A204.1 (cell line): ENCODE data around the gene ZFAND2B.

Experiments used
- FAIRE-seq: peaks from 2 replicates; lab custom pipeline; 2012; peaks lifted over from hg19 to GRCh38; lab: Jason Lieb, UNC

The ZFAND2B gene

DNA sequence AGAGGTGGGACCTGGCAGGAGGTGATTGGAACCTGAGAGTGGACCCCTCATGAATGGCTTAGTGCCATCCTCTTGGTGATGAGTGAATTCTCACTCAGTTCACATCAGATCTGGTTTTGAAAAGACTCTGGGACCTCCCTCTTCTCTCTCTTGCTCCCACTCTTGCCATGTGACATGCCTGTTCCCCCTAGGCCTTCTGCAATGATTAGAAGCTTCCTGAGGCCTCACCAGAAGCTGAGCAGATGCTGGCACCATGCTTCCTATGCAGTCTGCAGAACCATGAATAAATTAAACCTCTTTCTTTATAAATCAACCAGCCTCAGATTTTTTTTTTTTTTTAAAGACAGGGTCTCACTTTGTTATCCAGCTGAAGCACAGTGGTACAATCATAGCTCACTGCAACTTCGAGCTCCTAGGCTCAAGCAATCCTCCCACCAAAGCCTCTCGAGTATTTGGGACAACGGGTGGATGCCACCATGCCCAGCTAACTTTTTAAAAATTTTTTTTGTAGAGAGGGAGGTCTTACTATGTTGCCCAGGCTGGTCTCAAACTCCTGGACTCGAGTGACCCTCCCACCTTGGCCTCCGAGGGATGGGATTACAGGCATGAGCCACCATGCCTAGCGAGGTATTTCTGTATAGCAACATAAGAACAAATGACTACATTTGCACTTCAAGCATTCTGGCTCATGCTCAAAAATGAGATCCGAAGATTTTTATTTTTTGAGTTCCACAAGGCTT, 2.0 kb upstream of the ZFAND2B start:
- no peak for FAIRE-seq

GRCh38 chr2:219205165-219205538, 1.4 kb upstream of the ZFAND2B start:
- FAIRE-seq, result no peak

DNA sequence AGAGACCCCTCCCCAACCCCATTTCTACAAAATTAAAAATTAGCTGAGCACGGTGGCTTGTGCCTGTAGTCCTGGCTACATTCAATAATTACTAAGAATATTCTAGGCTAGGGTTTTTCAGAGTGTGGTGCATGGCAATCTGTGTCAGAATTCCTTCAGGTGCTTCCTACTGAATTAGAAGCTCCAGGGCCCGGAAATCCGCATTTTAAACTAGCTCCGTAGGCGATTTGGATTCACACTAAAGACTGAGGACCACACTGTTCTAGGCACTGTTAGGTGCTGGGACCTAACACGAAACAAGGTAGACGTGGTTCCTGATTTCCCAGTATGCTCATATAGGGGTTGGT, 628 bp upstream of the ZFAND2B start:
- FAIRE-seq, result no peak

DNA sequence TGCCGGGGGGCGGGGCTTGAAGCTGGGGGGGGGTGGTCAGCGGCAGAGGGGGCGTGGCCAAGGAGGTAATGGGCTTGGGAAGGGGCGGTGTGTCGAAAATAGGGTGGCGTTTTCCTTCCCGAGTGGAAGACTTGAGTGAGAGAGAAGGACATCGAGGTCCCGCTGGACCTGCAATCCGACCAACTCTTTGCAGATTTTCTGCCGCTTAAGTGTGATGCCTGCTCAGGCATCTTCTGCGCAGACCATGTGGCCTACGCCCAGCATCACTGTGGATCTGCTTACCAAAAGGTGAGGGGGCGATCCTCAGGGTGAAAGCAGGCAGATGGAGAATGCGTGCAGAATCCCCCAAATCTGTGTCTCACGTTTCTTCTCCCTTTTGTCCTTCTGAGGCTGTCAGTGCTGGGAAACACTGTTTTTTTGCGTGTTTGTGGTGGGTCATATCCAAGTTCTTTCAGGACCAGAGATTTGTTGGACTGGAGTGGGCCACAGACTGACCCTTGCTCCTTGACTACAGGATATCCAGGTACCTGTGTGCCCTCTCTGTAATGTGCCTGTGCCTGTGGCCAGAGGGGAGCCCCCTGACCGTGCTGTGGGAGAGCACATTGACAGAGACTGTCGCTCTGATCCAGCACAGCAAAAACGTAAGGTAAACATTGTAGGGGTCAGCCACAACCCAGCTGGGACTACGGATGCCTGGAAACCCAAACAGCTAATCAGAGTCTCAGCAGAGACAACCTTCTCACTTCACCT, 727 bp downstream of the ZFAND2B start:
- FAIRE-seq, result no peak

GRCh38 chr2:219207884-219208740, 1.5 kb downstream of the ZFAND2B start:
- FAIRE-seq, result no peak

- FAIRE-seq, result no peak
These were observed 2.9 kb downstream of the ZFAND2B start for GRCh38 chr2:219209236-219210195.

DNA sequence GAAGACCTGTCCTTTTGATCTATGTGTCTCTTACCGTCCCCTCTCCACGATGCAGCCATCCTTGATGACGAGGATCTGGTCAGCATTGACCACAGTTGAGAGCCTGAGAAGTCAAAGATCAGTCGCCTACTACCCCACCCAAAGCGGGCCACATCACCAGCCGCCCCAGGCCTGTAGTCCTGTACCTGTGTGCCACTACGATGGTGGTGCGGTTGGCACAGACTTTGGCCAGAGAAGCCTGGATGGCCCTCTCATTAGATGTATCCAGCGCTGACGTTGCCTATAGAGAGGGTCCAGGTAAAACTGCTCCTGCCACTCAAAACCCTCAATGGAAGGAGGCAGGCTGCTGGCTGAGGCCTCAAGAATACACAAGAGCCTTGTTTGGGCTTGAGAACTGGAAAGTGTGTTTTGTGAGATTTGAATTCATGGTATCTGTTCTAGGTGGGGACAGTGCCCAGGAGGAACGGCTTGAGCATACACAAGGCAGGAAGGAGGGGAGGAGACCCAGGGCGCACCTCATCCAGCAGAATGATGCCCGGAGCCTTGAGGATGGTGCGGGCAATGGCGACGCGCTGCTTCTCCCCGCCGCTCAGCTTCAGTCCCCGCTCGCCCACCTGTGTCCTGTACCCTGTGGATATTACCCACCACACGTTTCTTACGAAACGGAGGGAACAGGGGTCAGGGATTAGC, 3.8 kb downstream of the ZFAND2B start:
- FAIRE-seq, result no peak

DNA sequence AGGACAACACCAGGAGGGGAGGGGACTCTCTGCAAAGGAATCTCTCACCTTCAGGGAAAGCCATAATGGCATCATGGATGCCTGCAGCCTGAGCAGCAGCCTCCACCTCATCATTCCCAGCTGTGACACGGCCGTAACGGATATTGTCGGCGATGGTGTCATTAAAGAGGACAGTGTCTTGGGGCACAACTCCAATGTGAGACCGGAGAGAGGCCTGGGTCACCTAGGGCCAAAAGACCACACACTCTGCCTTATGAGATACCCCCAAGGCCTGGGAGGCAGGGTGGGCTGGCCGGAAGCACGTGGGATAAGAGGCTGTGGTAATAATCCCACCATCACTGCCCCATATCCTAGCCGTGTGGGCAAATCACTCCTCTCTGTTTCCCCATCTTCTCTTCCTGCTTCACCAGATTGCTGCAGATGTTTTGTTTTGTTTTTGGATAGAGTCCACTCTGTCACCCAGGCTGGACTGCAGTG, 4.3 kb downstream of the ZFAND2B start:
- FAIRE-seq, result no peak

DNA sequence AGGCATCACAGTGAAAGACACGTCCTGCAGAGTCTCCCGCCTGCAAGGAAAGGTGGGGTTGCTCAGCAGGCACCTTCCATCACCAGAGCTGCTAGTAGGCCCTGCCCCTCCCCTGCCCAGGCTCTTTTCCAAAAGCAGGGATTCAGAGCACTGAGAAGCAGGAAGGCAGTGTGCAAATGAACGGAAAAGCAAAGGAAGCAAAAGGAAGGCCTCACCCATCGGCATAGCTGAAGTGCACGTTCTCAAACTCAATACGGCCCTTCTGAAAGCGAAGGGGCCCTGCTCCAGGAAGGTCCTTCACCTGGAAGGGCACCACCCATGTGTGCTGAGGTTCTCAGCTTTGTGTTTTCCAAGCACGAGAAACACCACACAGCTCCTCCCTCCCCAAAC, 6.4 kb downstream of the ZFAND2B start:
- no peak for FAIRE-seq

DNA sequence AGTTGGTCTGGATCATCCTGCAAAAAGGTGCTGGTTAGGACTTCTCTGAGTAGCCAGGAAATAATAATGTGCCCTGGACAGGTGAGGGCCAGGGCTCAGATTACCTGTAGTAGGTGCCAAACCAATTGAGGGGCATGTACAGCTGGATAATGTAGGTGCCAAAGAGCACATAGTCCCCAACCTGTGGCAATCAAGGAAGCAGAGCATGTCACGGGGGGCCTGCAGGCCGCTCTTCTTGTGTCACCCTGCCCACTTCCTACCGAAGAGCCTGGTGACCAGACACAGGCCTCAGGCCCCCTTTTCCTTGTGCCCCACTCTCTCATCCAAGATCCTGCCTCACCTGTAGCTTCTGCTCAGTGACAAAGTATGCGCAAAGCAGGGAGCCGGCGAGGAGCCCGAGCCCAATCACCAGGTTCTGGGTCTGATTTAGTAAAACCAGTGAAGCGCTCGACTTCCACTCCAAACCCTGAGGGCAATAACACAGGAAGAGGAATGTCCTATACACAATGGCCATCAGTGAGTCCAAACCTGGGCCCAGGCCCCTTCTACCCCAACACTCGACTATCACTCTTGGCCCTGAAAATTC, 7.0 kb downstream of the ZFAND2B start:
- no peak for FAIRE-seq

- FAIRE-seq, result no peak
These were observed 7.6 kb downstream of the ZFAND2B start for GRCh38 chr2:219214141-219214540.

GRCh38 chr2:219214786-219215185, 8.2 kb downstream of the ZFAND2B start:
- no peak for FAIRE-seq

DNA sequence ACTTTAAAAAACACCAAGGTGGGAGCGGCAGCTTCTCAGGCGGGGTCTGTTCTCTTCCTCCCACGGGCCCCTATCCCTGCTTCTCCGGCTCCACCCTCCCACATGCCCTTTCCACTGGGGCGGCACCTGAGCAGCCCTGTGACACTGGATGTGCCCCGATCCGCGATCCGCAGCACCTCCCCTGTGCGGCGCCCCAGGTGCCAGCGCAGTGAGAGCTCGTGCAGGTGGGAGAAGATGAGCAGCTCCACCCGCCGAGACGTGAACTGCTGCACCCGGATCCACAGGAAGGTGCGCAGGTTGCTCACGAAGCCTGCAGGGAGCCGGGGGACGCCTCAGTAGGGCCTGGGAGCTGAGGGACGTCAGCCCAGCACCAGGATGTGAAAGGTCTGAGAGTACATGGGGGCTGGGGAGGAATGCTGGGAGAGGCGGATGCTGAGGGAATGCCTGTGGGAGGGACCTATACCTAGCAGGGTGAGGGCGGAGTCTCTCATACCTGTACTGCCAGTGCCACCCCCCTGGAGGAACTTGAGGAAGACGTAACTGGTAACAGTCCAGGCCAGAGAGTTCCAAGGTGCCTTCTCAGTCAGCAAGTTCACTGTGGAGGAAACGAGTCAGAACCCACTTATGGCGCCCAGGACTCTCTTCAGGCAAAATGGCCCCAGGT, 9.4 kb downstream of the ZFAND2B start:
- no peak for FAIRE-seq

GRCh38 chr2:219216535-219216915, 9.9 kb downstream of the ZFAND2B start:
- FAIRE-seq, result no peak

DNA sequence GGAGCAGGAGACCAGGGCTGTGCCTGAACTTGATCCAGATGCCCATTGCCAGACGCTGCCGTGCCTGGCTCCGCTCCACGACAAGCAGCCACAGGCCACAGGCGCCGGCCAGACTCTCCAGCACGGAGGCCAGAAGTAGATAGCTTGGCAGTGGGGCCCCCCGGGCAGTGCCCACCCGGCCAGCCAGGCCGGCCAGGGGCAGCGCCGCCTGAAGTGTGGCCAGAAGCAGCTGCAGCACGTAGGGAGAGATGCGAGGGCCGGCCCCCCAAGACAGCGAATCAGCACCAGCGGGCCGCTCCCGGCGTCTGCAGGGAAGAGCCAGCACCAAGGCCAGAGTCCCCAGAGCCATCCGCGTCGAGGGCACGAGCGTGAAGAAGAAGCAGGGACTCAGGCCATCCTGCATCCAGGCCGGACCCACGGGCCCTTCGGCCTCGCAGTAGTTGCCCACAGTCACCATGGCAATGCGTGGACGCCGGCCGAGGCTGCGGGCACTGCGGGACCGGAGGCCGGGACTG, 11.7 kb downstream of the ZFAND2B start:
- no peak for FAIRE-seq

- FAIRE-seq, result no peak
These were observed 12.4 kb downstream of the ZFAND2B start, which contains the start of gene ABCB6 for GRCh38 chr2:219218732-219219701. Gene ABCB6 (minus strand): TSS chr2:219218958. CDS start chr2:219218673, 285 bp downstream.

DNA sequence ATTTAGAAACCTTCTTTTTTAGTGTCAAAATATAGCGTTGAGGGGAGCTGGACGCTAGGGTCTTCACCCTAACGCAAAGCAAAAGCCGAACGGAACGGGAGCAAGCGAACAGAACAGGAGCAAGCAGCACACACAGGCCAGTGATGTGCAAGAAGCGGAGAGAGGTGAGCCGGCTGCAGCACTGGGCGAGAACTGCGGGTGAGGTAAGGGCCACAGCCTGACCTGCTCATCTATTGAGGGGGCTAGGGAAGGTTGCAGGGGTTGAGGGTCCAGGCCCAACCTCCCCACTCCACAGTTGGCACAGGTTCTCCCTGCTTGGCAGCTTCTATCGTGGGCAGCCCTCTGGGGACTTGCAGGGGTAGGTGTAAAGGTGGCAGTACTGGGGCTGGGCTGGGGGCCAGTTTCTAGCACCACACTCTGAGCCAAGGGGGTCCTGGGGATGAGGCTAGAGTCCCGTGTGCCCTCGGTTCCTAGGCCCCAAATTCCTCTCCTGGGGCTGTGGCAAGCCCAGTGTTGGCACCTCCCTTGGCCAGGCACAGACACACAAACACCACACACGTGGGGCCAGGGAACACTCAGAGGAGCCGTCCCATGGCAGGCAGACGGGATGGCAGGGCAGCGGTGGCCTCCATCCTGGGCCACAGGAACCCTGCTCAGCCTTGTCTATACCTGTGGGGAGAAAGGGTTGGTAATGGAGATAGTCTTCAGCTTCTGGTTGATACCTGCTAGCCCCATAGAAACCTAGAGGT, 13.4 kb downstream of the ZFAND2B start:
- no peak for FAIRE-seq
